ENCODE measurements around the gene NPIPB13.
"Not testable (repeated sequence)": the region's sequence is repeated elsewhere in the genome, so short reads cannot be mapped to it uniquely, and the experiment has no call there.

Gene NPIPB13

DNA sequence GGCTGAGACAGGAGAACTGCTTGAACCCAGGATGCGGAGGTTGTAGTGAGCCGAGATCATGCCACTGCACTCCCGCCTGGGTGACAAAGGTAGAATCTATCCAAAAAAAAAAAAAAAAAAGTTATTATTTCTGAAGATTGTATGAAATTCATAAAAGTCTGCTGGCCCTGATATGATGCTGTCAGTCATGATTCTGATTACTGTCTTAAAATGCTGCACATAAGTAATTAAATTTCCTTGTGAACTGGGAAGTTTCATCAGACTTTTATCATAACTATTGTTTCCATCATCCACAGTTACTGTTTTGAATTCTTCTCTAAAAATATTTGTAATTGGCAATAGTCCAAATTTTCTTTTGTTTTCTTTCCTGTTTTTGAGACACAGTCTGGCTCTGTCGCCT is at the start of gene NPIPB13:
NPIPB13 (minus strand) TSS at position 101 of the 400 bp plus-strand sequence. CDS start 2,906 bp downstream, outside the sequence.
- DNase-seq (ENCODE audit: low spot score), result not testable (repeated sequence)

DNA sequence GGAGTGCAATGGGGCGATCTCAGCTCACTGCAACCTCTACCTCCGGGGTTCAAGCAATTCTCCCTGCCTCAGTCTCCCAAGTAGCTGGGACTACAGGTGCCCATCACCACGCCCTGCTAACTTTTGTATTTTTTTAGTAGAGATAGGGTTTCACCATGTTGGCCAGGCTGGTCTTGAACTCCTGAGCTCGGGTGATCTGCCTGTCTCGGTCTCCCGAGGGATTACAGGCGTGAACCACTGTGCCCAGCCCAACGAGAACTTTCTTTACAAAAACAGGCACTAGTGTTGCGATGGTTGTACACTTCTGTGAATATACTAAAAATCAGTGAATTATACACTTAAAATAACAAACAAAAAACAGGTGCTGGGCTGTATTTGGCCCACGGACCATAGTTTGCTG is 34.1 kb upstream of the NPIPB13 start:
- DNase-seq (ENCODE audit: low spot score), result not testable (repeated sequence)

GRCh38 chr16:30278523-30278922 is 30.2 kb upstream of the NPIPB13 start:
- not testable (repeated sequence) for DNase-seq (ENCODE audit: low spot score)

DNA sequence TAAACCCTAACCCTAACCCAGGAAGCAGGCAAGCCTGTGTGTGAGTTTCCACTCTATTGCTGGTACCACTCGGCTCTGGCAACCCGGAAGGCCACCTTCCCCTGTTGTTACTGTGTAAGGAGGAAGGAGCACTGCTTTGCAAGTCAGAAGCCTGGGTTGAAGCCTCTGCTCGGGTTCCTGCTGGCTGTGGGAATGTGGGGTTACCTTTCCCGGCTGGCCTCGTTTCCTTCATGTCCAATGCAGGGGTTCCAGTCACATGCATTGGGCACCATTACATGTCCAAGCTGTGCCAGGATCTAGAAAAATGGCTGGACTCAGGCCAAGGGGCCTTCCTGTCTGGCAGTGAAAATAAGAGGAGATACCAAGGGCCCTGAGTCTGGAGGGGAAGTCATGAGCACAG is 31.2 kb downstream of the NPIPB13 start:
- DNase-seq (ENCODE audit: low spot score), result not testable (repeated sequence)

GRCh38 chr16:30211414-30211813 is 36.9 kb downstream of the NPIPB13 start:
- not testable (repeated sequence) for DNase-seq (ENCODE audit: low spot score)

DNA sequence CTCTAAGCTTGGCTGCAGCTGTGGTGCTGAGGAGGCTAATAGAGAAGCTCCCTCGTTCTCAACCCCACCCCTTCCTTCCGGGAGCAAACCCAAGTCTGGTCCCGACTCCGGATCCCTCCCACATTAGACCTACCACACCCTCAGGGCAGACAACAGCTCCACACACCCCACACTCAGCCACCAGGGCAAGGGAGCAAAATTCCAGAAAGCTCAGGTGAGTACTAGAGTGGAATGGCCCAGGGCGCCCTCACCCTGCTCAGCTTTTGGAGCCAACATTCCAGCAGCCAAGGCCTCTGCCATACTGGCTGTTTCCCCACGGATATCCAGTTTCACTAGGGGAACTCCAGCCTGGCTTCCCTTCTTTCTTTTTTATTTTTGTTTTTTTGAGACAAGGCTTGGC is 39.2 kb downstream of the NPIPB13 start:
- DNase-seq (ENCODE audit: low spot score), result not testable (repeated sequence)

DNA sequence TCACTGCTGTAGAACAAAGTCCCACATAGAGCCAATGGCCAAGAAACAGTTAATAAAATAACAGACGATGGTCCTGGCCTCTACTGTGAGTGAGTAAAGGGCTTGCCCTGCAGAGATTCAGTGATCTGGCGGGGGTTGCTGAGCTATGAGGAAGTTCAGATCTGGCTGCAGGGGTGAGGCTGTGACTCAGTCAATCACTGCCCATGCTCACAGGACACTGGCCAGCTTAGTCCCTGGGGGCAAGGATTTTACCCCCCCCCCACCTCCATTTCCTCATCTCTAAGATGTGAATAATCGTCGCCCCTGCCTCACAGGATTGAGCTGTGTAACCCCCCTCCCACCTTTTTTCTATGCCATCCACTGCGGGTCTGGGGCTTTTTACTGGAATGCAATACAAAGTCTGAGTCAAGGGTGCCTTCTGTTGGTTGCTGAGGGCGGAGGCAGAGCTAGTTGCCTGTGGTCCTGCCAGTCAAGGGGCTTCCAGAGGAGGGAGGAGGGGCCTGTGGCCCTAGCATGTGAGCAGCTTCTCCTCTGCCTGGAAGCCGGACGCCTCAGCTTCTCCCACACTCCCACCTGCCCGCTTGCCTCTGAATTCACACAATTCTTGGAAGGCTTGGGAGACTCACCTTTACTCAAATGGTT is 41.1 kb downstream of the NPIPB13 start:
- DNase-seq (ENCODE audit: low spot score), result not testable (repeated sequence)

- DNase-seq (ENCODE audit: low spot score), result not testable (repeated sequence)
Measured at GRCh38 chr16:30206252-30206651, 42.0 kb downstream of the NPIPB13 start.

DNA sequence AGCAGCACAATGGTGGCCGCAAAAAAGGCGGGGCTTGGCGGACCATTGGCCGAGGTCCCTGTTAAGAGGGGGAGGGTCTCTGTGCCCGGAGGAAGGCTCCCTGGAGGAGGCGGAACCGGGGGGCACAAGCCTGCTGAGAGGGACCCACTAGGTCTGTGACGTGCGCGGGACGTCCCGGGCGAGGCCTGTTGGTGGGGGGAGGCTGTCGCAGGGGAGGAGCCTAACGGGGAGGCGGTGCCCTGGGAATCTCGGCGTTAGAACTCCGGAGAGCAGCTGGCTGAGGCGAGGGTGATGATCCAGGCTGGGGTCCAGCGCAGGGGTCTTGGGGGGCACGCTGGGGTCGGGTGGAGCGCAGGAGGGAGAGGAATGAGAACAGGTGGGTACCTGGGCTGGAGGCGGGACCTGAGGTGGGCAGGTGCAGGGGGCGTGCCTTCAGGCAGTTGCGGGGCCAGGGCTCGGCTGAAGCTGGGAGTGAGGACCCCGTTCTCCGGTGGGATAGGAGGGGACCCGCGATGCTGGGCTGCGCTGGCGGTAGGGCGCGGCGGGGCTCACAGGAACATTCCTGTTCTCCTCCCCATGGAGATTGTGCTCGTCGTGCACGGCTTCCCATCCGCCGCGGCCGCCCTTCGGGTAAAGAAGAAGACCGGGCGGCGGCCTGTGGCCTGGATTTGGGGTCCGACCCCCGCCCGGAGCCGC is 42.6 kb downstream of the NPIPB13 start:
- not testable (repeated sequence) for DNase-seq (ENCODE audit: low spot score)

GRCh38 chr16:30199608-30200343 is 48.5 kb downstream of the NPIPB13 start:
- DNase-seq (ENCODE audit: low spot score), result not testable (repeated sequence)

- not testable (repeated sequence) for DNase-seq (ENCODE audit: low spot score)
Measured at GRCh38 chr16:30199049-30199448, 49.2 kb downstream of the NPIPB13 start, which contains the start of gene SULT1A3. Gene SULT1A3 (plus strand): TSS chr16:30199255. CDS start chr16:30200729, 1,474 bp downstream.
